Hepatocyte (in vitro differentiated cells): Measurements from ENCODE around the gene TBC1D22B. TPM values are rescaled to one million over a fixed set of nuclear protein-coding genes. Genes with fewer than 3 reads are reported as not detected.

ENCODE experiments used
- DNase-seq: peaks from one replicate; pipeline ENCODE4 v3.0.0-alpha.2; 2016; ENCODE audit warnings: low spot score
- H2AFZ ChIP-seq: fragments of 200-600 bp; sonication (generic); 2 replicates; pipeline ENCODE4 v1.6.0; 2016; ENCODE audit warnings: antibody characterized with exemption, mild to moderate bottlenecking
- H3K27ac ChIP-seq: fragments of 200-600 bp; sonication (generic); 2 replicates; pipeline ENCODE4 v1.5.1; 2016; ENCODE audit warnings: mild to moderate bottlenecking
- H3K27me3 ChIP-seq: fragments of 200-600 bp; sonication (generic); 2 replicates; pipeline ENCODE4 v1.6.1; 2016
- H3K36me3 ChIP-seq: fragments of 200-600 bp; sonication (generic); replicated peaks from 2 replicates; pipeline ENCODE4 v1.5.1; 2016; ENCODE audit warnings: low read depth; ENCODE audit not compliant: insufficient read depth
- H3K4me1 ChIP-seq: fragments of 200-600 bp; sonication (generic); 2 replicates; pipeline ENCODE4 v1.5.1; 2016; ENCODE audit warnings: mild to moderate bottlenecking, moderate library complexity; ENCODE audit not compliant: insufficient read depth
- H3K4me2 ChIP-seq: fragments of 200-600 bp; sonication (generic); 2 replicates; pipeline ENCODE4 v1.6.0; 2016
- H3K4me3 ChIP-seq: fragments of 200-600 bp; sonication (generic); 2 replicates; pipeline ENCODE4 v1.5.1; 2016; ENCODE audit warnings: mild to moderate bottlenecking
- H3K79me2 ChIP-seq: fragments of 200-600 bp; sonication (generic); 2 replicates; pipeline ENCODE4 v1.6.0; 2017; ENCODE audit warnings: mild to moderate bottlenecking
- H3K9me2 ChIP-seq: fragments of 200-600 bp; sonication (generic); replicated peaks from 2 replicates; pipeline ENCODE4 v1.6.0; 2017; ENCODE audit warnings: mild to moderate bottlenecking; ENCODE audit not compliant: insufficient read depth
- H3K9me3 ChIP-seq: fragments of 200-600 bp; sonication (generic); 2 replicates; pipeline ENCODE4 v1.5.1; 2016; ENCODE audit warnings: low read depth, mild to moderate bottlenecking
- H4K20me1 ChIP-seq: fragments of 200-600 bp; sonication (generic); 2 replicates; pipeline ENCODE4 v1.6.0; 2016; ENCODE audit warnings: mild to moderate bottlenecking; ENCODE audit not compliant: insufficient read depth, poor library complexity, severe bottlenecking
- EZH2 ChIP-seq: fragments of 200-600 bp; sonication (generic); IDR thresholded peaks from 2 replicates; pipeline ENCODE4 v1.6.1; 2016; ENCODE audit warnings: antibody characterized with exemption, mild to moderate bottlenecking, borderline replicate concordance
- EZH2phosphoT487 ChIP-seq: fragments of 200-600 bp; sonication (generic); IDR thresholded peaks from one replicate; pipeline ENCODE4 v1.6.1; 2018; ENCODE audit warnings: antibody characterized with exemption, mild to moderate bottlenecking, low read depth, moderate library complexity; ENCODE audit not compliant: unreplicated experiment, severe bottlenecking
- WGBS: methylation state at CpG from one replicate; pipeline ENCODE4 v1.1.6; 2016; ENCODE audit warnings: low lambda C conversion rate; ENCODE audit errors: missing lambda C conversion rate; 5-methylcytosine and 5-hydroxymethylcytosine counted together
- polyA plus RNA-seq: library from polyadenylated mRNA; unstranded; fragments of >200 nt; fragmentation: Nextera tagmentation; extraction: Ambion mirVana; gene quantifications from 2 replicates; pipeline ENCODE4 v1.2.1, GENCODE V29; 2016
- total RNA-seq: library from RNA; depleted of rRNA; stranded (reverse); fragments of >200 nt; gene quantifications from 2 replicates; pipeline ENCODE4 v1.2.3, GENCODE V29; 2014
- TF ChIP-seq, protein P1 (sequence below): fragments of 200-600 bp; sonication (generic); IDR thresholded peaks from 2 replicates; pipeline ENCODE4 v1.5.1; 2016; ENCODE audit warnings: antibody characterized with exemption, mild to moderate bottlenecking; ENCODE audit not compliant: poor library complexity

Gene TBC1D22B
- total and polyA plus RNA-seq, 2 experiments from 2014 or later = 5.2 to 8.2 TPM

DNA sequence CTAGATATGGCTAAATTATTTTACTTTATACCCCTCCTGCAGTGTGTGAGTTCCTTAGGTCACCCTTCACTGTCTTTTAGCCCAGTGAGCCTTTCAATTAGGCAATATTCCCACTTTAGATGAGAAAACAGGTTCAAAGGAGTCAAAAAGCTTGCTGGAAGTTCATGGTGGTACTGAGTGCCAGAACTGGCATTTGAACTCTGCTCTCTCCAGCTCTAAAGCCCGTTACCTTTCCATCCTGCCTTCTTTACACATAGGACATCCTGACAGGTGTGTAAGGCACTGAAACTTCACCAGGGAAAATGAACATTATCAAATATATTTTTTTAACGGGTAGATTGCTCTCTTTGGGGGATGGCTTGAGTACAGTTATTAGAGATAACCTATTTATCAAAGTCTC, 11.5 kb downstream of the TBC1D22B start:
- Histone ChIP-seq H3K79me2 (peaks cover 41% of the 10 kb centered on the region), H3K4me2 (no peak overlapping the region), H3K9me2 (no peaks in the 10 kb centered on the region), H4K20me1 (no peaks in the 10 kb centered on the region), H3K4me3 (no peak overlapping the region), H3K9me3 (no peaks in the 10 kb centered on the region), H3K27me3 (no peaks in the 10 kb centered on the region), H3K4me1 (no peaks in the 10 kb centered on the region), H3K36me3 (no peaks in the 10 kb centered on the region), H3K27ac (no peak overlapping the region), H2AFZ (no peak overlapping the region)
- 91% methylated on average over 2 of the region's 2 CpGs for WGBS
- TF ChIP-seq EZH2phosphoT487 (no peak), EZH2 (no peak)
- TF ChIP-seq, protein P1, sequence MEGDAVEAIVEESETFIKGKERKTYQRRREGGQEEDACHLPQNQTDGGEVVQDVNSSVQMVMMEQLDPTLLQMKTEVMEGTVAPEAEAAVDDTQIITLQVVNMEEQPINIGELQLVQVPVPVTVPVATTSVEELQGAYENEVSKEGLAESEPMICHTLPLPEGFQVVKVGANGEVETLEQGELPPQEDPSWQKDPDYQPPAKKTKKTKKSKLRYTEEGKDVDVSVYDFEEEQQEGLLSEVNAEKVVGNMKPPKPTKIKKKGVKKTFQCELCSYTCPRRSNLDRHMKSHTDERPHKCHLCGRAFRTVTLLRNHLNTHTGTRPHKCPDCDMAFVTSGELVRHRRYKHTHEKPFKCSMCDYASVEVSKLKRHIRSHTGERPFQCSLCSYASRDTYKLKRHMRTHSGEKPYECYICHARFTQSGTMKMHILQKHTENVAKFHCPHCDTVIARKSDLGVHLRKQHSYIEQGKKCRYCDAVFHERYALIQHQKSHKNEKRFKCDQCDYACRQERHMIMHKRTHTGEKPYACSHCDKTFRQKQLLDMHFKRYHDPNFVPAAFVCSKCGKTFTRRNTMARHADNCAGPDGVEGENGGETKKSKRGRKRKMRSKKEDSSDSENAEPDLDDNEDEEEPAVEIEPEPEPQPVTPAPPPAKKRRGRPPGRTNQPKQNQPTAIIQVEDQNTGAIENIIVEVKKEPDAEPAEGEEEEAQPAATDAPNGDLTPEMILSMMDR = no peak
- no peak for DNase-seq

DNA sequence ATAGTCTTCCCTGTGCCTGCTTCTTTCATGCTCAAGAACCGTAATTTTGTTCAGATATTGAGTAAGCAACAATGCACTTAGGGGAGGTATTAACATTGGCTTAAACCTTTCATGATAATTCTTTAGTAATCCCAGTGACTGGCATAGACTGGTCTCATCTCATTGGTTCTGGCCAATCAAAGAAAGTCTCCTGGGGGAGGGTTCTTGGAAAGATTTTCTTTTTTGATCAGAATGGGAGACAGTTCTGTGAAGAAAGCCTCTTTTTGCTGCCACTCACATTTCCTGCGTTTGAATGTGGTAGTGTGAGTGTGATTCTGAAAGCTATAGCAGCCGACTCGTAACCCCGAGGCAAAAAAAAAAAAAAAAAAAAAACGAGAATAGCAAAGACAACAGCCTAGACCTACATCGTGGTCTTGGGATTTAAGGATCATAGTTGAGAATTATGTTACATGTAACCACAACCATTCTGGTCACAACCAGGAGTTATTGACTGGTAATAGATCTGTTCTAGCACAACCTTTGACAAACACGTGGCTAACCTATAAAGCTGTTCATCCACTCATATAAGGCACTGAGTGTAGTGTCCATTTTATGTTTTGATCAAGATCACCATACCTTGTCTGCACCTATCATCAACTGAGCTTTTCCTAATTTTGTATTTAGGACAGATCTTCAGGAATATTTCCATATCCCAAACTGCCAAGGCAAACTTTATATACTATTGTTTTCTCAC, 15.4 kb downstream of the TBC1D22B start:
- no peaks in the 10 kb centered on the region for H3K9me2 ChIP-seq
- no peaks in the 10 kb centered on the region for H3K36me3 ChIP-seq
- peaks cover 37% of the 10 kb centered on the region for H3K79me2 ChIP-seq
- no peaks in the 10 kb centered on the region for H3K27me3 ChIP-seq
- H3K4me1 ChIP-seq = no peaks in the 10 kb centered on the region
- no peaks in the 10 kb centered on the region for H3K9me3 ChIP-seq
- DNase-seq = no peak
- no peak overlapping the region for H2AFZ ChIP-seq
- no peak overlapping the region for H3K27ac ChIP-seq
- no peaks in the 10 kb centered on the region for H4K20me1 ChIP-seq
- H3K4me3 ChIP-seq = no peak overlapping the region
- WGBS = 85% methylated on average over 8 of the region's 8 CpGs
- no peak for TF ChIP-seq EZH2phosphoT487
- TF ChIP-seq, protein P1 = no peak
- no peak for TF ChIP-seq EZH2
- H3K4me2 ChIP-seq = no peak overlapping the region

DNA sequence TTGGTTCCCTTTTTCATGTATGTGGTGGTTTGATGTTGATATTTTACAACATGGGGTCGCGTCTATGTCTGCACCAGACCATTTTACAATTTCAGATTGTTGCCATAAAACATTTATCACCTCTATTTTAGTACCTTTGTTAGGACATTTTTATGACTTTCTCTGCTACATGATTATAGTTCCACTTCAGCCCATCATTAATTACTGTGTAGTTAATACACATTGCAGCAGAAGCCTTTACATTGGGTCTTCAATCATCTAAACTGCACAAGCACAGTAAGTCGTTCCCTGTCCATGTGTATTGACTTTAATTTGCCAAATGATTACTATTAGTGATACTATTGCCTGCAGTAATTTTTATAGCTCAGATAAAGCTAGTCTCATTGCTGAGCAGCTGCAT, 16.1 kb downstream of the TBC1D22B start:
- no peak overlapping the region for H3K4me3 ChIP-seq
- H3K9me2 ChIP-seq = no peaks in the 10 kb centered on the region
- no peaks in the 10 kb centered on the region for H3K27me3 ChIP-seq
- H3K36me3 ChIP-seq = no peaks in the 10 kb centered on the region
- no peaks in the 10 kb centered on the region for H3K9me3 ChIP-seq
- H3K27ac ChIP-seq = no peak overlapping the region
- no peak overlapping the region for H3K4me2 ChIP-seq
- peaks cover 37% of the 10 kb centered on the region for H3K79me2 ChIP-seq
- no peak overlapping the region for H2AFZ ChIP-seq
- H4K20me1 ChIP-seq = no peaks in the 10 kb centered on the region
- no peak for DNase-seq
- TF ChIP-seq EZH2phosphoT487 = no peak
- TF ChIP-seq, protein P1 = no peak
- TF ChIP-seq EZH2 = no peak
- H3K4me1 ChIP-seq = no peaks in the 10 kb centered on the region
- WGBS = 69% methylated on average over 3 of the region's 3 CpGs
